H9 (cell line): ENCODE measurements around the gene USP4. TPM values are rescaled to one million over a fixed set of nuclear protein-coding genes. Genes with fewer than 3 reads are reported as not detected.
A peak's percentile ranks its signal among the peaks of the same experiment; 100 is the strongest.

Source experiments
- DNase-seq: peaks from one replicate; pipeline ENCODE4 v3.0.0-alpha.2; 2017
- H2AFZ ChIP-seq: one replicate; pipeline ENCODE4 v1.6.1; 2013; ENCODE audit warnings: mild to moderate bottlenecking, low read length, control low read depth, moderate library complexity
- H2AK5ac ChIP-seq: 2 replicates; pipeline ENCODE4 v1.6.1; 2013; ENCODE audit warnings: low read length, control low read depth, mixed read lengths; ENCODE audit not compliant: insufficient read length
- H2BK120ac ChIP-seq: one replicate; pipeline ENCODE4 v1.6.1; 2013; ENCODE audit warnings: low read depth, mild to moderate bottlenecking, low read length, control low read depth, inconsistent platforms; ENCODE audit not compliant: poor library complexity, severe bottlenecking
- H2BK12ac ChIP-seq: 2 replicates; pipeline ENCODE4 v1.6.1; 2013; ENCODE audit warnings: low read length, control low read depth, mixed read lengths, low read depth; ENCODE audit not compliant: insufficient read length
- H2BK15ac ChIP-seq: 2 replicates; pipeline ENCODE4 v1.6.1; 2013; ENCODE audit warnings: low read depth, low read length, control low read depth
- H2BK20ac ChIP-seq: one replicate; pipeline ENCODE4 v1.6.1; 2013; ENCODE audit warnings: low read depth, mild to moderate bottlenecking, low read length, control low read depth, inconsistent platforms; ENCODE audit not compliant: poor library complexity, severe bottlenecking
- H2BK5ac ChIP-seq: 2 replicates; pipeline ENCODE4 v1.6.1; 2013; ENCODE audit warnings: low read length, control low read depth, mixed read lengths; ENCODE audit not compliant: insufficient read length
- H3K14ac ChIP-seq: 2 replicates; pipeline ENCODE4 v1.6.1; 2013; ENCODE audit warnings: low read length, control low read depth; ENCODE audit not compliant: insufficient read depth
- H3K18ac ChIP-seq: 2 replicates; pipeline ENCODE4 v1.6.1; 2013; ENCODE audit warnings: low read depth, mild to moderate bottlenecking, mixed read lengths, low read length, control low read depth; ENCODE audit not compliant: insufficient read length
- H3K23ac ChIP-seq: 2 replicates; pipeline ENCODE4 v1.6.1; 2013; ENCODE audit warnings: low read length, control low read depth, mixed read lengths, low read depth; ENCODE audit not compliant: insufficient read length
- H3K23me2 ChIP-seq: 2 replicates; pipeline ENCODE4 v1.6.1; 2013; ENCODE audit warnings: low read depth, mild to moderate bottlenecking, mixed read lengths, low read length, control low read depth; ENCODE audit not compliant: insufficient read length, poor library complexity, severe bottlenecking
- H3K27ac ChIP-seq: 2 replicates; pipeline ENCODE4 v1.5.1; 2013; ENCODE audit warnings: low read length, control low read depth, mixed read lengths, low read depth; ENCODE audit not compliant: insufficient read length
- H3K27me3 ChIP-seq: 2 replicates; pipeline ENCODE4 v1.6.1; 2013; ENCODE audit warnings: low read length, control low read depth, inconsistent platforms; ENCODE audit not compliant: insufficient read depth
- H3K4ac ChIP-seq: 2 replicates; pipeline ENCODE4 v1.6.1; 2013; ENCODE audit warnings: low read depth, mild to moderate bottlenecking, control low read depth, inconsistent platforms, low read length, moderate library complexity
- H3K4me1 ChIP-seq: 2 replicates; pipeline ENCODE4 v1.6.1; 2013; ENCODE audit warnings: low read length, control low read depth, inconsistent platforms; ENCODE audit not compliant: insufficient read depth
- H3K4me2 ChIP-seq: 2 replicates; pipeline ENCODE4 v1.6.1; 2013; ENCODE audit warnings: low read length, control low read depth, mixed read lengths; ENCODE audit not compliant: insufficient read length, insufficient read depth
- H3K56ac ChIP-seq: 2 replicates; pipeline ENCODE4 v1.6.1; 2013; ENCODE audit warnings: low read depth, mild to moderate bottlenecking, mixed read lengths, low read length, control low read depth; ENCODE audit not compliant: insufficient read length
- H3K79me1 ChIP-seq: 2 replicates; pipeline ENCODE4 v1.6.1; 2013; ENCODE audit warnings: low read depth, mild to moderate bottlenecking, moderate library complexity, low read length, control low read depth, inconsistent platforms; ENCODE audit not compliant: insufficient read depth, poor library complexity, severe bottlenecking
- H3K79me2 ChIP-seq: 2 replicates; pipeline ENCODE4 v1.6.1; 2013; ENCODE audit warnings: low read length, control low read depth, inconsistent platforms; ENCODE audit not compliant: insufficient read depth
- H3K9ac ChIP-seq: 2 replicates; pipeline ENCODE4 v1.6.1; 2013; ENCODE audit warnings: low read length, control low read depth, mixed read lengths; ENCODE audit not compliant: insufficient read length; ENCODE audit errors: extremely low read depth
- H3K9me3 ChIP-seq: one replicate; pipeline ENCODE4 v1.6.1; 2013; ENCODE audit warnings: low read depth, low read length, inconsistent platforms; ENCODE audit not compliant: control insufficient read depth
- H3T11ph ChIP-seq: one replicate; pipeline ENCODE4 v1.6.1; 2013; ENCODE audit warnings: mild to moderate bottlenecking, low read length, control low read depth, inconsistent platforms
- H4K20me1 ChIP-seq: one replicate; pipeline ENCODE4 v1.6.1; 2013; ENCODE audit not compliant: control insufficient read depth, insufficient read length, insufficient read depth
- H4K5ac ChIP-seq: 2 replicates; pipeline ENCODE4 v1.6.1; 2013; ENCODE audit warnings: low read depth, mild to moderate bottlenecking, mixed read lengths, low read length, control low read depth; ENCODE audit not compliant: insufficient read length
- H4K8ac ChIP-seq: replicated peaks from 2 replicates; pipeline ENCODE4 v1.6.1; 2013; ENCODE audit warnings: low read length, control low read depth, mixed read lengths, low read depth; ENCODE audit not compliant: insufficient read length
- H4K91ac ChIP-seq: 2 replicates; pipeline ENCODE4 v1.6.1; 2013; ENCODE audit warnings: low read depth, mild to moderate bottlenecking, moderate library complexity, mixed read lengths, low read length, control low read depth; ENCODE audit not compliant: insufficient read length
- H3K27ac Mint-ChIP-seq, 3 experiments: 2 replicates in 2 of 3; 3 replicates in 1 of 3; pipeline ENCODE4 v1.8.0; 2020 to 2021; ENCODE audit warnings: mixed read lengths in 3 of 3, mild to moderate bottlenecking in 1 of 3, moderate library complexity in 1 of 3
- H3K27me3 Mint-ChIP-seq: 2 replicates; pipeline ENCODE4 v1.8.0; 2021; ENCODE audit warnings: low read depth, mild to moderate bottlenecking, moderate library complexity, mixed read lengths
- H3K36me3 Mint-ChIP-seq, 3 experiments: 2 replicates in 2 of 3; 3 replicates in 1 of 3; pipeline ENCODE4 v1.8.0; 2020 to 2021; ENCODE audit warnings: low read depth in 3 of 3, mixed read lengths in 3 of 3; ENCODE audit not compliant: insufficient read depth in 1 of 3
- H3K4me1 Mint-ChIP-seq, 2 experiments: 2 replicates each; pipeline ENCODE4 v1.8.0; 2020; ENCODE audit warnings: mixed read lengths in 2 of 2
- H3K4me3 Mint-ChIP-seq, 2 experiments: 2 replicates in 1 of 2; 3 replicates in 1 of 2; pipeline ENCODE4 v1.8.0; 2020 to 2021; ENCODE audit warnings: mild to moderate bottlenecking in 2 of 2, mixed read lengths in 2 of 2, moderate library complexity in 1 of 2
- H3K9me3 Mint-ChIP-seq, 2 experiments: 2 replicates in 1 of 2; 3 replicates in 1 of 2; pipeline ENCODE4 v1.8.0; 2020; ENCODE audit warnings: mild to moderate bottlenecking in 2 of 2, mixed read lengths in 2 of 2, moderate library complexity in 1 of 2
- CTCF ChIP-seq: fragments of 200-600 bp; sonication (generic); conservative IDR thresholded peaks from 3 replicates; pipeline ENCODE4 v1.8.0; 2021; ENCODE audit warnings: antibody characterized with exemption, mild to moderate bottlenecking
- WGBS: extraction: QIAGEN DNeasy Blood & Tissue Kit; methylation state at CpG from one replicate; pipeline ENCODE4 v1.1.7; 2013; ENCODE audit warnings: missing lambda C conversion rate, low lambda C conversion rate, mixed read lengths; ENCODE audit not compliant: insufficient read length; ENCODE audit errors: extremely low coverage; 5-methylcytosine and 5-hydroxymethylcytosine counted together
- total RNA-seq: library from RNA; stranded (reverse); gene quantifications from 2 replicates; pipeline ENCODE4 v1.2.1, GENCODE V29; 2021

The USP4 gene
- total RNA-seq, 1 experiment from 2014 or later: 36.1 TPM

GRCh38 chr3:49311283-49311682 is 28.6 kb downstream of the USP4 start:
- no peak overlapping the region for H2AFZ ChIP-seq
- no peaks in the 10 kb centered on the region for H3K27me3 ChIP-seq
- TF ChIP-seq CTCF: no peak
- no peak overlapping the region for H2BK20ac ChIP-seq
- H2BK5ac ChIP-seq: no peak overlapping the region
- no peak for DNase-seq
- H4K91ac ChIP-seq: no peak overlapping the region
- no peak overlapping the region for H3K14ac ChIP-seq
- H3T11ph ChIP-seq: no peak overlapping the region
- no peak overlapping the region for H2BK12ac ChIP-seq
- no peaks in the 10 kb centered on the region for H3K79me1 ChIP-seq
- H3K4me2 ChIP-seq: no peak overlapping the region
- no peak overlapping the region for H2AK5ac ChIP-seq
- H4K5ac ChIP-seq: no peak overlapping the region
- H3K23ac ChIP-seq: no peak overlapping the region
- H4K8ac ChIP-seq: no peak overlapping the region
- H3K4me1 ChIP-seq: no peaks in the 10 kb centered on the region; the same call in 1 of the 2 replicates
- Mint-ChIP-seq H3K4me3 (no peak overlapping the region), H3K9me3 (no peaks in the 10 kb centered on the region), H3K27me3 (no peaks in the 10 kb centered on the region), H3K27ac (peak overlapping the region in 2 of 3 experiments; percentile 42 to 75; a peak in 3 of 7 replicates), H3K36me3 (peaks cover 2 to 34% (median 23%) of the 10 kb centered on the region in 3 experiments; a peak in 6 of 7 replicates), H3K4me1 (peaks cover 0 to 2% of the 10 kb centered on the region in 2 experiments; a peak in 1 of 4 replicates)
- WGBS: no CpG with 5 or more reads among the region's 3 CpGs
- no peaks in the 10 kb centered on the region for H3K9me3 ChIP-seq
- no peak overlapping the region for H2BK120ac ChIP-seq
- no peaks in the 10 kb centered on the region for H3K23me2 ChIP-seq
- H3K18ac ChIP-seq: no peak overlapping the region
- H3K27ac ChIP-seq: no peak overlapping the region
- no peak overlapping the region for H2BK15ac ChIP-seq
- H3K79me2 ChIP-seq: no peaks in the 10 kb centered on the region; the same call in none of the 2 replicates
- no peak overlapping the region for H3K4ac ChIP-seq
- H3K56ac ChIP-seq: no peak overlapping the region
- H3K9ac ChIP-seq: no peak overlapping the region
- peaks cover 2% of the 10 kb centered on the region for H4K20me1 ChIP-seq
